Left colon (tissue), 2 donors: ENCODE results near the gene ARPC5L. TPM values are rescaled to one million over a fixed set of nuclear protein-coding genes. Genes with fewer than 3 reads are reported as not detected.
A peak's percentile ranks its signal among the peaks of the same experiment; 100 is the strongest.

Source experiments
- ATAC-seq: fragments of 200-7000 bp; cut with Tn5 transposase; one replicate; pipeline ENCODE4 v1.9.1; 2020; ENCODE audit warnings: mild to moderate bottlenecking, moderate library complexity
- DNase-seq, 2 donors: peaks; one replicate each; pipeline ENCODE4 v3.0.0-alpha.2; 2020
- intact Hi-C, 2 donors: fragments of 100-400 bp; cut with DNase I in 1 of 2; cut with micrococcal nuclease in 1 of 2; formaldehyde crosslinking; loops; one replicate each; pipeline versions ENCODE4 v1.11.2 to v1.14.0; 2022; cut with DNase I, micrococcal nuclease
- total RNA-seq, 2 donors: library from RNA; stranded (reverse); fragmentation: NEBNext Ultra II Directional; extraction: Animal tissue kit (Norgen Biotek cat#: 25700); gene quantifications; one replicate each; pipeline ENCODE4 v1.2.1, GENCODE V29; 2021
- donor health status: DM: no; HTN: no; CAD: no.
- donor health status: DM: yes; HTN: yes; CAD: no.

ARPC5L gene
- total RNA-seq, 2 donors from 2014 or later: 43.4 to 51.6 TPM

DNA sequence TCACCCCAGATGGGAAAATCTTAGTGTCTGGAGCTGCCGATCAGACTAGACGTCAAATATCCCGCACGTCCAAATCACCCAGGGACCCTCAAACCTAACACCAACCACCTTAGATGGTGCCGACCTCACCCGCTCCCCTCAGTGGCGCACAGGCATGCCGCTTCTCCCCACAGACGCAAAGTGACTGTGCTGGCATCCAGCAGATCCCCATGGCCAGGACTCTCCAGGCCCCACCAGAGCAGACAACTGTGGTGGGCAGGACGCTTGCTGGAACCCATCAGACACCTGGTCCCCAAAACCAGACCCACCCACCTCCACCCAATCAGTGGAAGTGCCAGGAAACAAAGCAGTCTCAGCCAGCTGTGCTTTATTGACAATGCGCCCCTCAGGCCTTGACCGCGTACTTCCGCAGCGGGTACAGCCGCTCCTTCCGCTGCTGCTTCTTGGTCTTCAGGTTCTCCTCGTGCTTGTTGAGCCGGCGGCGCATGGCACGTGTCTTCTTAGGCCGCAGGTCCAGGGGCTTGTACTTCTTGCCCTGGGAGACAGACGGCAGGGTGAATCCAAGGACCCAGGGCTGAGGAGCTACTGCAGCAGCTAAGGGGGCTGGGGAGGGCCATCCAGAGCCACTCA, 4.3 kb upstream of the ARPC5L start:
- intact Hi-C loops: no loop called here
- ATAC-seq: no peak
- no peak for DNase-seq

DNA sequence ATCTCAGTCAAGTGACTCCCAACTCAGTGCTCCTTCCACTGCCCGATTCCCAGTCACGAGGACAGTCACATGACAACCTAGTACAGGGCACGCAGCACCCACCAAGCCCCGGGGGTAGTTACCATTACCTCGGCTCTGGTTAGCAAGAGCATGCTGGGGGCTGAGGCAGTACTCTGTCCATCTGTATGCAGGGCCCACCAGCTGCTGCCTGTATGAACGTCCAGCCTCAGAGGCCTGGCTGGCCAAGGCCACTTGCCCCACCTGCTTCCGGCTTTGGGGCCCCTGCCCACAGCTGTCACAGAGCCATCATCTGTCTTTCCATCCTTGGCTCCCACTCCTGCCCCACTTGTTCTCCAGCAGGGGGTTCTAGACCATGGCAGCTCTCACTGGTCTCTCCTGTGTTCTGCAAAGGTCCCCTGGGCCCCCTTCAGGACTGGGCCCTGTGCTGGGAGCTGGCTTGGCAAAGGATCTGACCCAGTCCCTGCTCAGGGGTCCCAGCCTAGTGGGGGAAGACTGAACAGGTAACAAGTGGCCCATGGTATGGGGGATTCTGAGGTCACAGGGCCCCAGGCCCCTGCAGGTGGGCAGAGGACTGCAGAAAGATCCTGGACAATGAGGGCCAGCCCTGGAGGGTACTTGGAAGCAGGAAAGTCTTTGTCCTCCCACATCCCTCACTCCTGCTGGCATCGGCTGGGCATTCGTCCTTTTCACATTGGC, 3.4 kb upstream of the ARPC5L start:
- no peak for DNase-seq
- ATAC-seq: no peak
- intact Hi-C loops: no loop called here

DNA sequence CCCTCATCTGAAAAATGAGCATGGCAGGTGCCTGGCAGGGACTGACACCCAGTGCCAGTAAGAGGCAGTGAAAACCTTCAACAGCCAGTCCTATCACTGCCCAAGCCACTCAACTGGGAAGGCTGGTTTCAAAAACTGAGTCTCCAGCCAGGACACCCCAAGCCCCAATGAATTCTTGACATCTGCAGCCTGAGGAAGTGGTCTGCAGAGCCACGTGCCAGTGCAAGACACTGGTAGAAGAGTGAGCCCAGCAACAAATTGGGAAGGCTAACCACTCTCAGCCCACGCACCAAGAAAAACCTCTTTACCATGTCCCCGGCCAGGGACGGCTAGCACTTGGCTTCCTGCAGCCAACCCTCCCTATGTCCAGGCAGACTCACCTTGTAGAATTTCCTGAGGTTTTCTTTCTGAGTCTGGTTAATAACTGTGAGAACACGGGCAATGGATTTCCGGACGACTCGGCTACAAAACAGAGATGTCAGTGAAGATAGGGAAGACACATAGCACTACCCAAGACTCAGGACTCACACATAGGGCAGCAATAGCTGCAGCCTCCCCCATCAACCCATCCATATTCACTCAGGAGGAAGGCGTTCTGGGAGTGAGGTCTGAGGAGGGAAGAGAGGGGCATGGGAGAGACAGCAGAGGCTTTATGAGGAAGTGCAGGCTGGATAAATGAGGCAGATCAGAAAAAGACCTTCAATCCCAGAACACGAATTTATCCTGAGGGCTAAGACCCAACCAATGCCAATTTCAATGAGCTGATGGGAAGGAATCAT, 1.9 kb upstream of the ARPC5L start:
- intact Hi-C loops: loop anchor here in 1 of 2 donors (10.0 kb wide), 1 partner anchor 285 kb away; the partner anchor contains the start of gene SCAI
- ATAC-seq (no peak), DNase-seq (no peak)

DNA sequence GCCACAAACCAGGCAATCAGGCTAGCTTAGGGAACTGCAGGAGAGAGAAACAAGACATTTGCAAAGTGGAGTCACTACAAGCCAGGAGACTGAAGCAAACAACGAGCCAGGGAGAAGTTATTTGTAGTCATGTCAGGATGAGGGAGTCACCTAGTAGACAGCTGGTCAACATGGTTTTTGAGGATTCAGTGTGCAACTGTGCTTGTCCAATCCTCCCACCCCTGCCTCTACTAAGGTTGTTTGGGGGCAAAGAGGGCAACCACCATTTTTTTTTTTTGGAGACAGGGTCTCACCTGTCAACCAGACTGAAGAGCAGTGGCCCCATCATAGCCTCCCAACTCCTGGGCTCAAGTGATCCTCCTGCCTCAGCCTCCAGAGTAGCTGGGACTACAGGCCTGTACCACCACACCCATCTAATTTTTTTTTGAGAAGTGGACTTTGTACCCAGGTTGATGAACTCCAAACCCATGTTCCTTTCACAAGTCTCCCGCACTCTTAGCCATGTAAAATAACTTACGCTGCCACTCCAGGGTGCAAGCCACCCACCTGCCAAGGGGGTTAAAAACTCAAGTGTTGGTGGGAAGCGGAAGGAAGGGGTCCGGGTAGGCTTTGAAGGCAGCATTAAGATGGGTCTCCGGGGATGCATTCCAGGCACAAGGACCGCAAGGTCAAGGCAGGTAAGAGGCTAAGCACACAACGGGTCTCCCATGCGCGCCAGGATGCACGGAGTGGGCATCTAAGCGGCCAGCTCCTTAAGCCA, 1.2 kb upstream of the ARPC5L start:
- DNase-seq (no peak), ATAC-seq (no peak)
- intact Hi-C loops: loop anchor here in 1 of 2 donors (10.0 kb wide), 1 partner anchor 284 kb away; the partner anchor contains the start of gene SCAI

DNA sequence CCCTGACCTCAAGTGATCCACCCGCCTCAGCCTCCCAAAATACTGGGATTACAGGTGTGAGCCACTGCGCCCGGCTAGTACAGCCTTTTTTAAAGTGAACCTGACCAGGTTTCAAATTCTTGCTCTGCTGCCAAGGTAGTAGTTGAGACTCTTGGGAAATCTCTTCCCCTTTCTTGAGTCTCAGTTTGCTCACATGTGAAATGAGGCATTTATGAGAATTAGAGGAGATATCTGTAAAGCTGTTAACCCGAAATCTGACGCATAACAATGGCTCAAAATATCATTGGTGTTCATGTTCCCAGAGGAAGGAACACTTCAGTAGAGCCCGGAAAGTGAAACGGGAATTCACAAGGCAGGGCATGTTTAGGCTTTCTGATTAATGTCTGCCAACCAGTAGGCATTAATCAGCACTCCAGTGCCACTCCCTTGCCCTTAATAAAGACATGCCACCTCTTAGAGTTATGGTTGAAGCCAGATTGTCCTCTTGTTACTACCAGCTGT, 1.5 kb downstream of the ARPC5L start:
- no peak for ATAC-seq
- DNase-seq: no peak
- intact Hi-C loops: loop anchor here in 1 of 2 donors (10.0 kb wide), 1 partner anchor 281 kb away; the partner anchor contains the start of gene SCAI

DNA sequence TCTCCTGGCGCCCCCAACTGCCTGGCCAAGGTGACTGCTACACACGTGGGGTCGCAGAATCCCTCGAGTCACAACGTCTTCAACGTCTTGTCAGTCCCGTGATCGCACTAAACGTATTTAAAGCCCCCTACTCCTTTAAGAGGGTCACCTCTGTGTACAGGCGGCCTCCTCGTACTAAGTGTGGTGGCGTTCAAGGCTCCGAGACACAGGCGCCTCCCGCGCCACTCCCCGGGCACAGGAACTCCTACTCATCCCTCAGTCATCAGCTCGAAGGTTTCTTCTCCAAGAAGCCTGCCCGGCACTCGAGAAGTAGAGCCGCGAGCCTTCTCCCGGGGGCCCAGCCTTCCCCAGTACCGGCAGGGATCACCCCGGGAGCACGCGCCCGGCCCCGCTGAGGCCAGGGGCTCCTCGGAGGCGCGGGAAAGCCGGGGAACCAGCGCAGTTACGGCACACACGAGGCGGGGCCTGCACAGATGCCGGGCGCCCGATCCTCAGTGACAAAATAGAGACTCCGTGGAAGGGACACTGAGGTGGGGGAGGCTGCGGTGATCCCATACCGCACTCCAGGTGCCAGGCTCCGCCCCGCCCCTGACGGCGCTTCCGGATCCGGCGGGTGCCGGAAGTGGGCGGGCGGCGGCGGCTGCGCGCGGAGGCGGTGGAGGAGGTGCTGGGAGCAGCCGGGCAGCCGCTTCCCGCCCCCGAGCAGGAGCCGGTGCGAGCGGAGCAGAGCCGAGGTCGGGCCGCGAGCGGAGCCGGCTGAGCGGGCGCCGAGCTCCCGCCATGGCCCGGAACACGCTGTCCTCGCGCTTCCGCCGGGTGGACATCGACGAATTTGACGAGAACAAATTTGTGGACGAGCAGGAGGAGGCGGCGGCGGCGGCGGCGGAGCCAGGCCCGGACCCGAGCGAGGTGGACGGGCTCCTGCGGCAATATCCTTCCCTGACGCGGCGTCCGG, 6.9 kb downstream of the ARPC5L start:
- DNase-seq (peak; percentile 86 to 93), ATAC-seq (peak; percentile 91)
- intact Hi-C loops: loop anchor here in 1 of 2 donors (10.0 kb wide), 1 partner anchor 276 kb away; the partner anchor contains the start of gene SCAI

DNA sequence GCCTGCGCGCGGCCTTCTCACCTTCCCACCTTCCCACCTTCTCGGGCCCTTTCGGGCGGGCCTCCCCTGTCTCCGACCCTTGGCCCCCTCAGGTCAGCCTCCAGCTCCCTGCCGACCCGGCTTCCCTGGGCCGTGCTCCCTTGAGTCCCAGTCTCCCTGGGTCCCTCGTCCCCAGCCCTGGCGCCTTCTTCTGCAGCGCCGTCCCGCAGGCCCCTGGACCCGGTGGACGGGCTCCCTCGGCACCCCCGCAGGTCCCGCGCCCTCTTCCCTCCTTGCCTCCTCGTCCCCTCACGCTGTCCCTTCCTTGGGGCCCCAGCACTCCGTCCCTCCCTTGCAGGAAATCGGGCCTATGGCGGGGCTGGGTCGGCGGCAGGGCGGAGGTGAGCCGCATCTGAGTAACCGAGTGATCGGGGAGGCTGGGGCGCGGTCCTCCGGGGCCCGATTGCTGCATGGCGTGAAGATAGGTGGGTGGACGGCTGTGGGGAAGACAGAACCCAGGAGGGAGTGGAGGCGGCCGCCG, 7.6 kb downstream of the ARPC5L start:
- intact Hi-C loops: loop anchor here in 1 of 2 donors (10.0 kb wide), 1 partner anchor 275 kb away; the partner anchor contains the start of gene SCAI
- ATAC-seq: peak; percentile 66
- DNase-seq: peak in 1 of 2 donors; percentile 62

DNA sequence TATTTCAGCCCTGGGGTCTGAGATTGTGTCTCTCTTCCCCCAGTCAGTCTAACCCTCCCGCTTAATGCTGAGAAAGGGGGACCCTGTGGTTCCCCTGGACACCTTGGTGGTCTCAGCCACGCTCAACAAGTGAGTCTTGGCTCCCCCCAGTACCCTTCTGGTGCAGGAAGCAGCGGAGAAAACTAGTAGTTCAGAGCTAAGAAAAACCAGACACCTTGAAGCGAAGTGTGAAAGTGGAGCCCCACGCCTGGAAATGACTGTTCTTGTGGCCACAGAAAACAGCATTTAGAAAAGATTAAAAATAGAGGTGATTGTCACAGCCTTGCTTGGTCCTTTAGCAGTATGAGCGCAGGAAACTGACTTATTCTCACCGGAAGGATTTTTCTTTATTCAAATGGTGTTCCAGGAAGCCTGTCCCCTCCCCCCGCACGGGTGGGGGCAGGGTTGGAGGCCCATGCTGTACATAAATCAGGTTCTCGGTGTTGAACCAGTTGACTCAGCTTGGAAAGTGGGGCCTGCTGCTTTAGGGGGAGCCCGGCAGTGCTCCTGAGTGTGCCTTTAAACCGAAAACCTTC, 8.1 kb downstream of the ARPC5L start:
- intact Hi-C loops: loop anchor here in 1 of 2 donors (10.0 kb wide), 1 partner anchor 275 kb away; the partner anchor contains the start of gene SCAI
- ATAC-seq: peak; percentile 28
- DNase-seq: peak; percentile 73 to 80

DNA sequence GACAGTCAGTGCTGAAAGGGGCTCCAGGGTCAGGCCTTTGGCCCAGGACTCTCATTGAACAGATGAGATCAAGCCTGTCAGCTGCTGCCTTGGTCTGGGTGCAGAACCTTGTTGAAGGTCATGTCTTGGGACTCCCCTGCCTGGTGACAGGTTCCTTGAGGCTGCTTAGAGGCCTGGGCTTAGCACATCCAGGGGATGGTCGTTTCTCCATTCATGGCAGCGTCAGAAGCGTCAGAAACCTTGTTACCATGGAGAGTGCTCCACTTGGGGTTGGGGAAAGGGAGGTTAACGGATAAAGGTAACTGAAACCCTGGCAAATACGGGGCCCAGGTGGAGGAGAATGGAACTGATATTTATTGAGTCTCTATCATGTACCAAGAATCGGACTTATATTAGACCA, 8.8 kb downstream of the ARPC5L start:
- DNase-seq (no peak), ATAC-seq (no peak)
- intact Hi-C loops: no loop called here

DNA sequence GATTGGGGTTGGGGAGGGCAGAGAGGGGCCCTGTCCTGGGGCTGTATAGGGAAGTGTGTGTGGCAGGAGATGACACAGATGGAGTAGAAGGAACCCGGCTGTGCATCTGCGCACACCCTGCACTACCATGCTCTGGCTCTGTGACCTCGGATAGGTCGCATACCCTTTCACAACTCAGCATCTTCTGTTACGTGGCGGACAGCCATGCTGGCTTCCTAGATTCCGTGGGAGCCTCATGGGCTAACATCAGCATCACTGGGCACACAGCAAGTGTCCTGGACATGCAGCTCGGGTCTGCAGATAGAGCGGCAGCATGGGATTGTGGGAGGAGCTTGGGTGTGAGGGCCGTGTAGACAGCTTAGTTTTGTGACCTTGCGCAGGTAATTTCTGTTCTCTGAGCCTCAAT, 9.2 kb downstream of the ARPC5L start:
- DNase-seq: no peak
- intact Hi-C loops: no loop called here
- ATAC-seq: no peak

DNA sequence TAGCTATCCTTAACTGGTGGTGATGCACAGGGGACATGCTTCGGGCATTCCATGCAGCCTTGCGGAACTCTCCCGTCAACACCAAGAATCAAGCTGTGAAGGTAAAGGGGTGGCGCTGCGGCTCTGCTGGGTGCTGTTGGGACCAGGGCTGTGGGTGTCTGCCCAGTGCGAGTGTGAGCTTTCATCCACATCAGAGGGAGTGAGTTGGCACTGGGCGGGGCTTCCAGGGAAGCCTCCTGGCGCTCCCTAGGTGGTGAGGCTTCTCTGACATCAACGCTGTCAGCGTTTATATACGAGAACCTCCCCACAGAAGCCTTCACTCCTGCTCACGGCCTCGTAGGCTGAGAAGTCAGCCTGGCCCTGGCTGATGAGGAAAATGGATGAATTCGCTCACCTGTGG, 11.7 kb downstream of the ARPC5L start:
- intact Hi-C loops: no loop called here
- DNase-seq (no peak), ATAC-seq (no peak)

DNA sequence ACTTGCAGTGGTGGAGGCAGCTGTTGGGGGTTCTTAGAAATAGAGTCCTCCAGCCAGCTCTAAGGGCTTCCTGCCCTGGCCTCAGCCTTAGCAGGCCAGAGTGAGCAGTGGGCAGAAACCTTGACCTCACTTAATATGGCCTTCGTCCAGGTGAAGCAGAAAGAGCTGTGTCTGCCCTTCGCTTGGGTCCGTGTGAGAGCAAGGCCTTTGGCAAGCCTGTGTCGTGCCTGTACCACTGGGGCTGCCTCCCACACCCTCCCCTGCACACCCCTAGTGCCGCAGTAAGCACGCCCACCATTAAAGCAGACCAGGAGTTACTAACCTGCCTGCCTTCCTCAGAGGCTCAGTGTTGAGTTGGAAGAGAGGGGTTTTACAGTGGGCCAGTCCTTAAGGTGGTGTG, 13.6 kb downstream of the ARPC5L start:
- DNase-seq: no peak
- no peak for ATAC-seq
- intact Hi-C loops: no loop called here

DNA sequence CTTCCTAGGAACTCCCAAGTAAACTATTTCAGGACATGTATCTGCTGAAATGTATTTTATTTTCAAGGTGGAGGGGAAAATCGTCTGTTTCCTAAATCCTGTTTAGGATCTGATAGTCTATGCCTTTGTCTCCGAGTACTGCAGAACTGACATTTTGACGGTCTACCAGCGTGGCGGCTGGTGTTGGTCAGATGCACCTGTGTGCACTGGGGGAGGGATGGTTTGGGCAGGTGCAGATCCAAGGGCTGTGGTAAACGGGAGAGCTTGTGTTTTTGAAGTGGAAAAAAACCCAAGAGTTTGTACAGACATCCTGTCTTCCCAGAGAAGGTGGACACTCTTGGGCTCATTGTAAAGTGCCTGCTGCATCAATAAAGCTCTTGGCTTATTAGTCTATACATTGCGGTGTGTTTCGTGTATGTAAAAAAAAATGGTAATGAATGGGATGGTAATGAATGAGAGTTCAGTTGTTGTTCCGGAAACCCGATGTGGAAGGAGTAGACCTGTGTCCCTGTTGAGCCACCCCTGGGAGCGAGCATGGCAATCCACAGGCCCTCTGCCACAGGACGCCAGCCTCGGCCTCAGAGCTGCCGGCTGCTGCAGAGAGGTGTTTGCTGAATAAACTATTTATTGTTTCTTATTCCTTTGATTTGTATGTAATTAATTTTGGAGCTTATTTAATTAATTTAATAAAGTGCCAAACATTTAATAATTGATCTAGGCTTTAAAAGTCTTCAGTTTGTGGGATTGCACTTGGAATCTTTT, 15.3 kb downstream of the ARPC5L start:
- no peak for ATAC-seq
- intact Hi-C loops: no loop called here
- no peak for DNase-seq

DNA sequence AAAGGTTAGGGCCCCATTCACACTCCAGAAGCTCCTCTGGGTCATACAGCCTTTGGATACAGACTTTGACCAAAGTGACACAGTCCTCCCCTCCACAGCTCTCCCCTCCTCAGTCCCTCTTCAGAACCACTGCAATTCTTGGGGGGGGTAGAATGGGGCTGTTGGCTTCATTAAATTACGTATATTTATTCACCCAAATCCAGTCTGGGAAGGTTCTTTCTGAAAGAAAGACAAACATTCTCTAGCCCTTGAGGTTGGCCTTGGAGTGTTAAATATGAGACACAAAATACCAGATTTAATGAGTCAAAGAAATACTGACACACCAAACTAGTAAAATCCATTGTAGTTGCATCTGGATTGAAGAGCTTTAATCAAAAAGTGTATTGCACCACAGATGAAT, 16.1 kb downstream of the ARPC5L start:
- DNase-seq: no peak
- no peak for ATAC-seq
- intact Hi-C loops: no loop called here

DNA sequence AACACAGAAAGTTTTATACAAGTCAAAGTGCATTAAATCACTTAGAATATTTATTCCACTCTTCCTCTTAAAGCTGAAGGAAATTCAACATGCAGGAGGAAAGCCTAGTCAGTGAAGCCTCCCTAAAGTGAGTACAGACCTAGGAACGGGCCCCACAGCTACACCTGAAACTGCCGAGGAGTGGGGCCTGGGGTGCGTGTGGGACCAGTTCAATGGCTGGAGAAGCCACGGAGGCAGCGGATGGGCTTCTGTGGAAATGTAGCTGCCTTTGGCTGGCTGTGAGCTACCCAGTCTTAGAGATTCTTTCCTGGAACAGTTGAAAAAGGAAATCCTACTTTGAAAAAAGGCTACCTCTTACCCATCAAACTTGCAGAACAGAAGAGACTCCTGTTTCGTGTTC, 16.6 kb downstream of the ARPC5L start:
- intact Hi-C loops: no loop called here
- DNase-seq: no peak

DNA sequence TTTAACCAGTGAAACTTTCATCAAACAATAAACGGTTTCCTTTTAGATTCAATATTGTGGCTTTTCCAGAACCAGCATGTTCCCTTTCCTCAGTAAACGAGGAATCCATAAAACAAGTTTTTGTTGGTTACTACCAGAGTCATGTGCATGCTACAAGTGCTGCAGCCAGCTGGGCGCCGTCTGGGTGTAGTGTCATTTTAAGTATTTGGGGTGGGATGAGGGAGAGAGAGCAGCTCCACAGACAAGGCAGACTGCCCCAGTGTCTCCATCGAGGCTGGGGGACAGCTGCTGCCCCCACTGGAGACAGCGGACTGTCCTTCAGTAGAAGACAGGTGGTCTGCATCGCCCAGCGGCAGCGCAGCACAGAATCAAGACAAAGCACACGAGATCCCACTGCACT, 17.3 kb downstream of the ARPC5L start:
- intact Hi-C loops: no loop called here
- ATAC-seq (no peak), DNase-seq (no peak)

More for the DNA sequence above, 16.6 kb downstream of the ARPC5L start:
- ATAC-seq: no peak
